K562 (cell line): ENCODE data around the gene ZBTB9. TPM values are rescaled to one million over a fixed set of nuclear protein-coding genes. Genes with fewer than 3 reads are reported as not detected.

ENCODE experiments used
- ELK3 ChIP-seq: fragments of 450-650 bp; formaldehyde crosslinking; IDR thresholded peaks from 2 replicates; pipeline ENCODE4 v1.4.0; 2020; ENCODE audit warnings: mild to moderate bottlenecking
- FOS ChIP-seq: IDR thresholded peaks from 3 replicates; pipeline ENCODE4 v1.6.1; 2011; ENCODE audit not compliant: insufficient read length; ENCODE audit errors: extremely low read depth
- POLR3A ChIP-seq: IDR thresholded peaks from 2 replicates; pipeline ENCODE4 v1.6.1; 2011; ENCODE audit warnings: borderline replicate concordance, mild to moderate bottlenecking, moderate library complexity; ENCODE audit not compliant: insufficient read length, insufficient read depth; ENCODE audit errors: extremely low read depth
- POLR3G ChIP-seq: IDR thresholded peaks from 2 replicates; pipeline ENCODE4 v1.6.1; 2011; ENCODE audit not compliant: insufficient read length, insufficient replicate concordance; ENCODE audit errors: extremely low read depth
- RAD21 ChIP-seq, 2 experiments: fragments of 250-450 bp in 1 of 2; fragments of 450-650 bp in 1 of 2; sonication (Bioruptor Pico) in 1 of 2; formaldehyde crosslinking in 1 of 2; IDR thresholded peaks in 1 of 2; conservative IDR thresholded peaks in 1 of 2; 2 replicates each; pipeline versions ENCODE4 v1.4.0 to v1.8.0; 2020 to 2022; ENCODE audit warnings: mild to moderate bottlenecking in 2 of 2, moderate library complexity in 1 of 2
- SAP30 ChIP-seq: fragments of 200-600 bp; sonication (generic); IDR thresholded peaks from 2 replicates; pipeline ENCODE4 v1.6.1; 2012; ENCODE audit warnings: borderline replicate concordance, low read depth, mild to moderate bottlenecking, moderate library complexity, low read length, control low read depth, inconsistent platforms; ENCODE audit not compliant: insufficient read depth, poor library complexity, severe bottlenecking
- SNAPC5 ChIP-seq: fragments of 250-450 bp; sonication (Bioruptor Pico); IDR thresholded peaks from 2 replicates; pipeline ENCODE4 v1.8.0; 2021; ENCODE audit warnings: moderate library complexity, mild to moderate bottlenecking, inconsistent platforms
- TSHZ1 ChIP-seq: fragments of 250-450 bp; sonication (Bioruptor Pico); IDR thresholded peaks from 2 replicates; pipeline ENCODE4 v1.4.0; 2020; ENCODE audit warnings: mild to moderate bottlenecking, moderate library complexity
- ZNF23 ChIP-seq: fragments of 250-450 bp; sonication (Bioruptor Pico); IDR thresholded peaks from 2 replicates; pipeline ENCODE4 v1.4.0; 2020; ENCODE audit warnings: mild to moderate bottlenecking
- polyA plus RNA-seq, 8 experiments: library from polyadenylated mRNA; depleted of rRNA in 4 of 8; stranded (reverse) in 5 of 8; unstranded in 3 of 8; fragments of >200 nt; fragmentation: Nextera tagmentation in 2 of 8; fragmentation: Illumina TruSeq in 1 of 8; extraction: Ambion mirVana in 2 of 8; extraction: Trizol in 1 of 8; gene quantifications; 2 replicates each; pipeline versions ENCODE4 v1.2.1 to v1.2.3, GENCODE V29; 2011 to 2014; ENCODE audit warnings: inconsistent platforms in 1 of 8, missing spikeins in 1 of 8
- total RNA-seq, 7 experiments: library from RNA; depleted of rRNA in 6 of 7; stranded (reverse); fragments of >200 nt in 6 of 7; fragmentation: Illumina TruSeq in 2 of 7; extraction: Trizol in 2 of 7; gene quantifications; 2 replicates each; pipeline versions ENCODE4 v1.2.1 to v1.2.3, GENCODE V29; 2011 to 2021; ENCODE audit warnings: low replicate concordance in 1 of 7

The ZBTB9 gene
- total and polyA plus RNA-seq, 9 of the 15 experiments (the other 6 are each of a cell fraction or from before 2014, with no cell fraction given): 1.9 to 19.5 (median 10.4) TPM

GRCh38 chr6:33416386-33417127, 37.8 kb upstream of the ZBTB9 start (continued):
- TF ChIP-seq ELK3 (no peak), ZNF23 (CRISPR knock-in tag) (no peak), POLR3G (no peak), SNAPC5 (CRISPR knock-in tag) (no peak), POLR3A (no peak), RAD21 (CRISPR knock-in tag; conservative IDR thresholded peaks at IDR 0.05 in 1 of 2, IDR thresholded peaks at IDR 0.05 in 1 of 2) (0 out of 4 replicates have a peak, but pooled peaks of 1 of the 2 experiments have one; percentile 3), SAP30 (no peak), FOS (no peak), TSHZ1 (CRISPR knock-in tag) (no peak)
